HG02870 (cell line): ENCODE data around the gene EDEM1.
A peak's percentile ranks its signal among the peaks of the same experiment; 100 is the strongest.
"Not testable (repeated sequence)": the region's sequence is repeated elsewhere in the genome, so short reads cannot be mapped to it uniquely, and the experiment has no call there.

ENCODE experiments used
- ATAC-seq: cut with Tn5 transposase; IDR thresholded peaks from one replicate; pipeline ENCODE4 v1.9.1; 2021; ENCODE audit warnings: mild to moderate bottlenecking, moderate library complexity; ENCODE audit not compliant: unreplicated experiment

The EDEM1 gene

DNA sequence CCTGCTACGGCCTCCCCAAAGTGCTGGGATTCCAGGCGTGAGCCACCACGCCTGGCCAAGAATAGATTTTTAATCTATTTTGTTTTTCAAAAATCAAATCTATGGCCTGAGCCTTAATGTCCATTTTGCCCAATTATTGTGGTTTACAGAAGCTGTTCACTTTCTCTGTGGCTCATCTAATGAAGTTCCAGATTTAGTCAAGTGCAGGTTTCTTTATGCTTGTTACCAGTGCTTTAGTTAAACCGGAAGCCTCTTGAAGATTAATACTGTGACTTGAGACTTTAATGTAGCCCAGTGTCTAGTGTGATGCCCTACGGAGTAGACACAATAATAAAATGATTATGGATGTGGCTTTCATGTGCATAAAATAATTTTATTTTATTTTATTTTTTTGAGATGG, 16.5 kb upstream of the EDEM1 start:
- ATAC-seq: no peak

DNA sequence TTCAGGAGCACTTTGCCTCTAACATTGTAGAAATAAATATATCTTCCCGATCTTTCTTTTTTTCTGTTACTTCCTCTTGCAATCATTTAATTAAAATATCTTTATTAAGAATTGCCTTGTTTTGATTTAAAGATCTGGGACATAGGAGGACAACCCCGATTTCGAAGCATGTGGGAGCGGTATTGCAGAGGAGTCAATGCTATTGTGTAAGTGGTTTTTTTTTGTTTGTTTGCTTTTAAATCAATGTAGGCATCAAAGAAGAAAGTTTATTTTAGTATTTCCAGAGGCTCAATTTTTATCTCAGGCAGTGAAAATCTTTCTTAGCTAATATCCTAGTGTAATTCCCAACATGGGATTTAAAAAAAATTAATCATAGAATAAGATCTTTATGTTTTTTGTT, 15.5 kb upstream of the EDEM1 start:
- no peak for ATAC-seq

DNA sequence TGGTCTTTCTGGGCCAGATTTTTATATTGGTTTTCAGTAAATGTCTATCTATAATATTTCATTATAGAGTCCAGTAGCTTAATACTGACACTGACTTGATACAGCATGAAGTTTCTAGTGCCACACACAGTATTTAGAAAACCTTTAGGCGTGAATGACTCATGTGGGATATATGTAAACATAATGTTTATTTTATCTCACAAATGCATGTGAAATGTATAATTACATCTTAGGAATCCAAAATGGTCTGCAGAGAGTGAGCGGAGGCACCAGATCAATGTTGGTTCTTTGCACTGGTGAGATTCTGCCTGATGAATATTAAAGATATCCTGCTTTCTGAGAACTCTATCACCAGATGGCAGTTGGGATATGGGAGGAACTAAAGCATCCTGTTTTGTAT, 8.5 kb upstream of the EDEM1 start:
- ATAC-seq: not testable (repeated sequence)

GRCh38 chr3:5181469-5182141, 5.9 kb upstream of the EDEM1 start:
- peak; percentile 71 for ATAC-seq

- not testable (repeated sequence) for ATAC-seq
These were observed 3.8 kb upstream of the EDEM1 start for GRCh38 chr3:5183714-5184113.

- ATAC-seq: no peak
These were observed 3.0 kb upstream of the EDEM1 start for GRCh38 chr3:5184499-5184898.

DNA sequence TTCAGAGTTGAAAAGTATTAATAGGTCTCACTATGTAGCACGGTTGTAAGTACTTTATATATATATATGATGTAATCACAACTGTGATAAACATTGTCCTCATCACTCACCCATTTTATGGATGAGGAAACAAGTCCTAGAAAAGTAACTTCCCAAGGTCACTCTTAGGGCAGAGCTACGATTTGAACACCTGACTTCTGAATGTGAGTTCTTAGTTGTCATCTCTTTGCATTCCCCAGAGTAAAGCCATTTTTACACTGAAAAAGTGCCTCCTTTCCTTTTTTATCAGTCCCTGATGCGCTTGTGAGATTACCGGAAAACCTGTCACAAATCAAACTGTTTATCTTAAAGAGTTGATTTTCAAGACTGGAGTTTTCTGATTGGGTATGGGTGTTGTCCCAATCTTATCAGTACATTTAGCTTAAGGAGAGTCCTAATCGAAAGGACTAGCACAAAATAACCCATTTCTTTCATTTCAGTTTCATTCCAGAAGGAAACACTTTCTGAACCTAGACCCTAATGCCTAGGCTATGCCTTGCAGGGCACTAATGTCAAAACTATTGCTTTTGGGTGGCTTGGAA, 2.3 kb upstream of the EDEM1 start:
- no peak for ATAC-seq

DNA sequence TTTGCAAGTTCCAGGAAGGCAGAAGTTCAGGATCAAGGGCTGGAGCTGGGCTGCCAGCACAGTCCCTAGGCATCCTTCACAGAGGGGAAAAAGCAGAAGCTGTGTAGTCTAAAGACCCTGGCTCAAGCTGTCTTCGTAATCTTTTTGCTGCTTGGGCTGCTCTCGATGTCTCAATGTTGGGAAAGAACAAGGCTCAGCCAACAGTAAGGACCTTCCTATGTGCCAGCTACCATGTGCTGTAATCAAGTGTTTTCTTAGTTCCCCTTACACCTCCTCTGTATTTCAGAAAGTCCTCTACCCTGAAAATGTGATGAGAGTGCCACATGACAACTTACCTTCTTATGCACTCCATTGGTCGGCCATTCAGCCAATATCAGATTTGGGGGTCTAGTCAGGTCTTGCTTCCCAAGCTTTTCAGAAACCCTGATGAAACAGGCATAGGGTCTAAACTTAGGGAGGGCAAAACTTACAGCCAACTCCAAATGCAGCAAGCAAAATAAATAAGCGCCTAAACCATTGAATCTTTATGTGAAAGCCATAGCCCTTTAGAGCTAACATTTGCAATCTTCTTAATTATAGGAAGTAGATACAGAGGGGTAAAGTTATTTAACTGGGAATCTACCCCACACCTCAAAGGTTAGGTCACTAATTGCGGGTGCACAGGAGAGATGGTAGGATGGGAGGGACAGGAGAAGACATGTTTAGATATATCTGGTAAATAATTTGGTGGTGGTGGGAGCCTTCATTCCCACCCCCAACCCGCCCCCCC, 1.2 kb upstream of the EDEM1 start:
- ATAC-seq: no peak

GRCh38 chr3:5186858-5187155, 700 bp upstream of the EDEM1 start:
- ATAC-seq: no peak

DNA sequence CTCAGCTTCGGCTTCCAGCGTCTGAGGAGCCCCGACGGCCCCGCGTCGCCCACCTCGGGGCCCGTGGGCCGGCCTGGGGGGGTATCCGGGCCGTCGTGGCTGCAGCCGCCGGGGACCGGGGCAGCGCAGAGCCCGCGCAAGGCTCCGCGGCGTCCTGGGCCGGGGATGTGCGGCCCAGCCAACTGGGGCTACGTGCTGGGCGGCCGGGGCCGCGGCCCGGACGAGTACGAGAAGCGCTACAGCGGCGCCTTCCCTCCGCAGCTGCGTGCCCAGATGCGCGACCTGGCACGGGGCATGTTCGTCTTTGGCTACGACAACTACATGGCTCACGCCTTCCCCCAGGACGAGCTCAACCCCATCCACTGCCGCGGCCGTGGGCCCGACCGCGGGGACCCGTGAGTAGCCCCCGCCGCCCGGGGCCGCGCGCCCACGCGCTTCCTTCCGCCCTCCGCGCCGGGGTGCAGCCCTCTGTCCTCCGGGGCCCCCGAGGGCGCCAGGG, 462 bp downstream of the EDEM1 start:
- ATAC-seq: peak; percentile 6

DNA sequence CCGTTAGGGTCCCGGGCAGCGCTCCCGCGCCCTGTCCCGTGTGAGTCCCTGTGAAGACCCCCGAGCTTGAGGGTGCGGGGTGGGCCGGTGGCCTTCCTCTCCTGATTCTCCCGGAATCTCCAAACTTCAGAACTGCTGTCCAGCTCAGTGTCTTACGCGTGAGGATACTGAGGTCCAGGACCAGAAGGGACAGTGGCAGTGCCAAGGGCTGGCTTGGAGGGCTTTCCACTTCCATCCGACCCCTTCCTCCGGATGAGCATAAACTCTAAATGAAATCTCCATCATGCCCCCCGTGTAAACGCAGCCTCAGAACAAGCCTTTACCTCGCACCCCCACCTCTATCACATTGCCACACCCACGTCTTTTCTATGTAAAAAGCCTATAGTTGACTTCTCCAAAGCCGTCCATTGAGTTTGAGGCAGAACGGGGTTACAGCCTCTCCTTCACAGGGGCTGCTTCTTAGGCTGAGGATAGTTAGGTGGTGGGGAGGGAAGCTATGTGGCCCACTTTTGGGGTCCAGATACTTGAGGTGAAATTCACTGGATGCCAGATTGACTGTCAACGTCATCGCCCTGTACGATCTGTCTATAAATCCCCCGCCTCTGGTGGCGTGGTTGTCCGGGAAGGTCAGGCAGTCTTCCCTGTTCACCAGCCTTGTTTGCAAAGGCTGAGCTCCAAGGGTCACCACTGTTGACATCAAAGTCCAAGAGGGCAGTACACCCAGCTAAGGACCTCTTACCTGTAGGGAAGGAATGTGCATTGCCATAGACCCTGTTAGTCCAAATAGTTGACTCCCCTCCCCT, 1.1 kb downstream of the EDEM1 start:
- ATAC-seq: no peak

GRCh38 chr3:5190147-5190791, 2.8 kb downstream of the EDEM1 start:
- ATAC-seq: no peak

DNA sequence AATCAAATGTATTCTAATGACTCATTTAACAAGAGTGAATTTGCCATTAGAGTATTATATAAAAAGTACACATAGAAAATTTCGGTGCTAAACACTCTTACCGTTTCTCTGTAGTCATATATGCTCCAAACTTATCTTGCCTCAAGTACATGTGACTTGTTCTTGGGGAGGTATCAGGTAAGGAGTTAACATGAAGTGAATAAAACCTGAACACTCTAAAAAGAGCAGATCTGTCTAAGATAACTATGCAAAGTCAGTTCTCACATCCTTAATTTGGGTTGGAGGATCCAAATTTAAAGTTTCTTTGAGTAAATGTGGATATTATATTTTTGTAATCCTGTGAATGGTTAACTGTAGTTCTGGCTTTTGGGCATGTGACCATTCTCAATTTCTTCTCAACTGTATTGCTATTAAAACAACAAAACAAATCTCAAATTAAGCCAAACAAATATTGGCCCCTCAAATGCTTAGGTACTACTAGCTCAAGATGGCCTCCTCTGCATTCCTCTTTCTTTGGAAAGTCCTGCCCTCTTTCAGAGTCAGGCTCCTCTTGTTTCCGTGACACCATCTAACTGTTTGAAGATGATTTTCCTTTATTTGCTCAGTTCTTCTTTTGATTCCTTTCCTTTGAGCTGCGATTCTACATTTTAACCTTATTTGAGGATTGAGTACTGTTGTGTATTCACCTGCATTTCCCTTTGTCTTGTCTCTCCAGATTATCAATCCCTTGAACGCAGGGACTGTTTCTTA, 4.2 kb downstream of the EDEM1 start:
- ATAC-seq: peak; percentile 9

GRCh38 chr3:5192571-5193365, 5.3 kb downstream of the EDEM1 start:
- ATAC-seq: no peak

DNA sequence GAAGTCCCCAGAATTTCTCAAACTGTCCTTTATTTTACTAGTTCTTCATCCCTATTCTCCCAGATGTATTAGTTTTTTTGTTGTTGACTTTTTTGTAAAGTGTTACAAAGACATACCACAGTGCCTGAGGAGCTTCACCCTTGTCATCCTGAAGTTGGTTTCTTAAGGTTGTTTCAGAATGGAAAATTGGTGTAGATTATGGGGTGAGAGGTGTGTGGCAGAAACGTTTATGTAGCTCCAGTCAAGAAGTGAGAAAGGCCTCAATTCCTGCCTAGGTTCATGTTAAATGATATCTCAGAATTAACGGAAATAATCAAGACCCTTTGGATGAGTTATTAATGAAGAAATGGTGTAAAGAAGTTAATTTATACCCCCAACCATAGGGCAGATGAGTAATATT, 6.8 kb downstream of the EDEM1 start:
- no peak for ATAC-seq

- ATAC-seq: peak; percentile 33
These were observed 7.4 kb downstream of the EDEM1 start for GRCh38 chr3:5194801-5195509.

DNA sequence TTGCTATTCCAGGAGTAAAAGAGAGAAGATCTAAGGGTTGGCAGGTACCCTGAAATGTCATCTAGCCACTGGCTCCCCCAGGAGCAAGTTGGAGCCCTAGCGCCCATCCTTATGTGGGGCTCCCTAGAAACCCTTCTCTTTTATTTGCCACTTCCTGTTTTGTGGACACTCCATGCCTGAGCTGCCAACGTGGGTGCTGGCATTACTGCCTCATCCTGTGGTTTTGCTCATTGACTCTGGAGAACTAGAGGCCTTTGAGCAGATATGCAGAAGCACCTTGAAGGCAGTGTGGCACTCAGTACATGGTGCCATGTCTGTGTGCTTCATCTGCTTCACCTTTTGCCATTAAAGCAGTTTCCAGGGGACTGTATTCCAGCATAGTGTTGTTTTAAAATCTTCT, 8.1 kb downstream of the EDEM1 start:
- no peak for ATAC-seq

DNA sequence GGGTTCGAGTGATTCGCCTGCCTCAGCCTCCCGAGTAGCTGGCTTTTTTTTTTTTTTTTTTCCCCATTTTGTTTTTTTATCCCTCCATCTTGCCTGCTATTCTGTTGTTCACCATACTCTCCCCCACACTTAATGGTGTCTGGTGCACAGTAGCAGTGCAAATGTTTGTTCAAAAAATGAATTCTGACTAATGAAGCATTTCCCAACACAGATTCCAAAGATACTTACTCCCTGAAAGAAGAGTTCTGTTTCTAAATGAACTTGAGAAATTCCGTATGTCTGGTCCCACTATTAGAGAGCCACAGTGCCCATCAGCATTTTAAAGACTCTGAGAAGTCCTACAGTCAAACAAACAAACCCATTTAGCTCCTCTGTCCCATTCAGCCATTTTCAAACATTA, 9.5 kb downstream of the EDEM1 start:
- ATAC-seq: no peak
